GM12872 (cell line): ENCODE data around the gene OPA3.
A peak's percentile ranks its signal among the peaks of the same experiment; 100 is the strongest.

Experiments used
- CTCF ChIP-seq: IDR thresholded peaks from 3 replicates; pipeline ENCODE4 v1.5.1; 2011; ENCODE audit warnings: low read depth, mild to moderate bottlenecking, low read length, moderate library complexity; ENCODE audit not compliant: insufficient read depth

The OPA3 gene

GRCh38 chr19:45592366-45592765 is 7.8 kb upstream of the OPA3 start:
- TF ChIP-seq CTCF, result no peak

- no peak for TF ChIP-seq CTCF
Observed at GRCh38 chr19:45591638-45592005, 7.0 kb upstream of the OPA3 start.

- TF ChIP-seq CTCF, result peak; percentile 70
Observed at GRCh38 chr19:45591004-45591637, 6.5 kb upstream of the OPA3 start.

- TF ChIP-seq CTCF, result no peak
Observed at GRCh38 chr19:45590300-45591003, 5.8 kb upstream of the OPA3 start.

GRCh38 chr19:45589768-45590167 is 5.2 kb upstream of the OPA3 start:
- TF ChIP-seq CTCF, result no peak

- no peak for TF ChIP-seq CTCF
Observed at GRCh38 chr19:45587873-45588272, 3.3 kb upstream of the OPA3 start.

GRCh38 chr19:45585158-45585577 is 566 bp upstream of the OPA3 start:
- no peak for TF ChIP-seq CTCF
